CD8-positive, alpha-beta memory T cell (primary cell): Measurements from ENCODE around the gene STX16. TPM values are rescaled to one million over a fixed set of nuclear protein-coding genes. Genes with fewer than 3 reads are reported as not detected.

ENCODE experiments used
- CTCF ChIA-PET: fragments of 350-600 bp; sonication (Branson Sonifier 250); formaldehyde crosslinking; loops from one replicate; lab custom pipeline; 2021; ENCODE audit warnings: antibody characterized with exemption; lab: Charles Lee
- POLR2A ChIA-PET: fragments of 350-600 bp; sonication (Branson Sonifier 250); formaldehyde crosslinking; loops from one replicate; lab custom pipeline; 2021; ENCODE audit warnings: antibody characterized with exemption; lab: Charles Lee
- DNase-seq, 5 donors: peaks; one replicate each; pipeline versions ENCODE4 v3.0.0 to v3.0.0-alpha.2; 2020 to 2022; ENCODE audit warnings: mixed read lengths in 1 of 5
- H3K27ac ChIP-seq: one replicate; pipeline ENCODE4 v1.7.0; 2013; ENCODE audit warnings: low read depth, mild to moderate bottlenecking, low read length, moderate library complexity
- H3K27me3 ChIP-seq: 2 replicates; pipeline ENCODE4 v1.7.0; 2013; ENCODE audit warnings: low read length, mild to moderate bottlenecking; ENCODE audit not compliant: insufficient read depth, poor library complexity, severe bottlenecking
- H3K36me3 ChIP-seq: 2 replicates; pipeline ENCODE4 v1.7.0; 2013; ENCODE audit warnings: mild to moderate bottlenecking, low read length, moderate library complexity; ENCODE audit not compliant: insufficient read depth
- H3K4me1 ChIP-seq: 2 replicates; pipeline ENCODE4 v1.7.0; 2013; ENCODE audit warnings: mild to moderate bottlenecking, low read length, moderate library complexity; ENCODE audit not compliant: insufficient read depth
- H3K4me3 ChIP-seq: 2 replicates; pipeline ENCODE4 v1.7.0; 2013; ENCODE audit warnings: mild to moderate bottlenecking, low read length
- H3K9me3 ChIP-seq: 2 replicates; pipeline ENCODE4 v1.7.0; 2013; ENCODE audit warnings: mild to moderate bottlenecking, low read length
- H3K27ac Mint-ChIP-seq, 8 donors: one replicate each; pipeline ENCODE4 v1.8.0; 2020 to 2021; ENCODE audit warnings: mixed read lengths in 8 of 8, mild to moderate bottlenecking in 6 of 8, inconsistent platforms in 3 of 8, moderate library complexity in 3 of 8
- H3K27me3 Mint-ChIP-seq, 2 donors: one replicate each; pipeline ENCODE4 v1.8.0; 2020 to 2021; ENCODE audit warnings: mixed read lengths in 2 of 2, mild to moderate bottlenecking in 1 of 2, moderate library complexity in 1 of 2
- H3K36me3 Mint-ChIP-seq, 3 donors: one replicate each; pipeline ENCODE4 v1.8.0; 2020 to 2021; ENCODE audit warnings: mixed read lengths in 3 of 3, inconsistent platforms in 1 of 3, mild to moderate bottlenecking in 1 of 3
- H3K4me1 Mint-ChIP-seq, 3 donors: one replicate each; pipeline ENCODE4 v1.8.0; 2020 to 2021; ENCODE audit warnings: mixed read lengths in 3 of 3, inconsistent platforms in 1 of 3, mild to moderate bottlenecking in 1 of 3
- H3K4me3 Mint-ChIP-seq, 7 donors: one replicate each; pipeline ENCODE4 v1.8.0; 2020 to 2021; ENCODE audit warnings: mixed read lengths in 7 of 7, mild to moderate bottlenecking in 6 of 7, moderate library complexity in 4 of 7, inconsistent platforms in 2 of 7
- H3K9me3 Mint-ChIP-seq, 5 donors: one replicate each; pipeline ENCODE4 v1.8.0; 2020 to 2022; ENCODE audit warnings: mixed read lengths in 5 of 5, mild to moderate bottlenecking in 3 of 5, moderate library complexity in 2 of 5, inconsistent platforms in 1 of 5
- polyA plus RNA-seq: library from polyadenylated mRNA; unstranded; fragments of 300-500 nt; fragmentation: Illumina TruSeq; gene quantifications from one replicate; pipeline ENCODE4 v1.2.3, GENCODE V29; 2021
- total RNA-seq, 2 experiments: library from RNA; stranded (reverse); gene quantifications; one replicate each; pipeline ENCODE4 v1.2.3, GENCODE V29; 2021

STX16 gene
- total and polyA plus RNA-seq, 3 experiments from 2014 or later, result 24.9 to 72.8 (median 69.2) TPM

GRCh38 chr20:58609026-58609425 is 42.1 kb upstream of the STX16 start:
- Histone ChIP-seq H3K36me3 (no peaks in the 10 kb centered on the region), H3K27me3 (no peaks in the 10 kb centered on the region), H3K4me1 (no peaks in the 10 kb centered on the region), H3K27ac (no peak overlapping the region), H3K4me3 (no peak overlapping the region), H3K9me3 (no peaks in the 10 kb centered on the region)
- CTCF ChIA-PET, result interaction anchor here (1.3 kb wide), 1 partner anchor 9 kb away, joined by 4 read pairs; no protein-coding TSS in a partner anchor
- H3K27ac Mint-ChIP-seq, result no peak overlapping the region
- POLR2A ChIA-PET, result no interaction called here
- no peaks in the 10 kb centered on the region for H3K9me3 Mint-ChIP-seq
- H3K4me3 Mint-ChIP-seq, result no peak overlapping the region
- H3K4me1 Mint-ChIP-seq, result no peaks in the 10 kb centered on the region
- H3K27me3 Mint-ChIP-seq, result peaks cover 2 to 16% of the 10 kb centered on the region in 2 donors
- DNase-seq, result no peak
- no peaks in the 10 kb centered on the region for H3K36me3 Mint-ChIP-seq

- CTCF ChIA-PET, result no interaction called here
Observed at GRCh38 chr20:58610071-58610800, 40.8 kb upstream of the STX16 start.

GRCh38 chr20:58610811-58611210 is 40.3 kb upstream of the STX16 start:
- Mint-ChIP-seq H3K27ac (no peak overlapping the region), H3K4me1 (no peaks in the 10 kb centered on the region), H3K9me3 (no peaks in the 10 kb centered on the region), H3K4me3 (no peak overlapping the region), H3K27me3 (peaks cover 2 to 20% of the 10 kb centered on the region in 2 donors), H3K36me3 (no peaks in the 10 kb centered on the region)
- Histone ChIP-seq H3K36me3 (no peaks in the 10 kb centered on the region), H3K4me3 (no peak overlapping the region), H3K27me3 (no peaks in the 10 kb centered on the region), H3K27ac (no peak overlapping the region), H3K9me3 (no peaks in the 10 kb centered on the region), H3K4me1 (no peaks in the 10 kb centered on the region)
- CTCF ChIA-PET, result no interaction called here
- POLR2A ChIA-PET, result no interaction called here
- no peak for DNase-seq

More at GRCh38 chr20:58610071-58610800, 40.8 kb upstream of the STX16 start:
- Histone ChIP-seq H3K36me3 (no peaks in the 10 kb centered on the region), H3K4me3 (no peak overlapping the region), H3K27ac (no peak overlapping the region), H3K4me1 (no peaks in the 10 kb centered on the region), H3K9me3 (no peaks in the 10 kb centered on the region), H3K27me3 (no peaks in the 10 kb centered on the region)
- DNase-seq, result no peak
- Mint-ChIP-seq H3K27ac (no peak overlapping the region), H3K27me3 (peaks cover 2 to 20% of the 10 kb centered on the region in 2 donors), H3K36me3 (no peaks in the 10 kb centered on the region), H3K9me3 (no peaks in the 10 kb centered on the region), H3K4me1 (no peaks in the 10 kb centered on the region), H3K4me3 (no peak overlapping the region)
- POLR2A ChIA-PET, result no interaction called here

GRCh38 chr20:58611236-58612030 is 39.6 kb upstream of the STX16 start:
- H3K27ac Mint-ChIP-seq, result no peak overlapping the region
- Histone ChIP-seq H3K36me3 (no peaks in the 10 kb centered on the region), H3K27ac (no peak overlapping the region), H3K4me1 (no peaks in the 10 kb centered on the region), H3K9me3 (no peaks in the 10 kb centered on the region), H3K4me3 (no peak overlapping the region), H3K27me3 (no peaks in the 10 kb centered on the region)
- no peak for DNase-seq
- H3K36me3 Mint-ChIP-seq, result no peaks in the 10 kb centered on the region
- H3K4me1 Mint-ChIP-seq, result no peaks in the 10 kb centered on the region
- no peaks in the 10 kb centered on the region for H3K9me3 Mint-ChIP-seq
- ChIA-PET POLR2A (no interaction called here), CTCF (no interaction called here)
- peaks cover 2 to 20% of the 10 kb centered on the region in 2 donors for H3K27me3 Mint-ChIP-seq
- H3K4me3 Mint-ChIP-seq, result no peak overlapping the region

- Mint-ChIP-seq H3K4me1 (no peaks in the 10 kb centered on the region), H3K27me3 (peaks cover 2 to 17% of the 10 kb centered on the region in 2 donors), H3K27ac (no peak overlapping the region), H3K9me3 (no peaks in the 10 kb centered on the region), H3K4me3 (no peak overlapping the region), H3K36me3 (no peaks in the 10 kb centered on the region)
- Histone ChIP-seq H3K27ac (no peak overlapping the region), H3K9me3 (no peaks in the 10 kb centered on the region), H3K4me1 (no peaks in the 10 kb centered on the region), H3K27me3 (no peaks in the 10 kb centered on the region), H3K4me3 (no peak overlapping the region), H3K36me3 (no peaks in the 10 kb centered on the region)
- POLR2A ChIA-PET, result no interaction called here
- no peak for DNase-seq
- CTCF ChIA-PET, result no interaction called here
Observed at GRCh38 chr20:58612121-58612691, 38.9 kb upstream of the STX16 start.

GRCh38 chr20:58613061-58613854 is 37.8 kb upstream of the STX16 start:
- Mint-ChIP-seq H3K4me3 (no peak overlapping the region), H3K27me3 (peaks cover 4 to 18% of the 10 kb centered on the region in 2 donors), H3K36me3 (no peaks in the 10 kb centered on the region), H3K4me1 (no peaks in the 10 kb centered on the region), H3K27ac (no peak overlapping the region), H3K9me3 (no peaks in the 10 kb centered on the region)
- Histone ChIP-seq H3K9me3 (no peaks in the 10 kb centered on the region), H3K36me3 (no peaks in the 10 kb centered on the region), H3K4me3 (no peak overlapping the region), H3K4me1 (no peaks in the 10 kb centered on the region), H3K27ac (no peak overlapping the region), H3K27me3 (no peaks in the 10 kb centered on the region)
- DNase-seq, result no peak
- POLR2A ChIA-PET, result no interaction called here
- CTCF ChIA-PET, result no interaction called here

GRCh38 chr20:58614366-58614765 is 36.7 kb upstream of the STX16 start:
- DNase-seq, result no peak
- no peaks in the 10 kb centered on the region for H3K27me3 ChIP-seq
- ChIA-PET POLR2A (no interaction called here), CTCF (no interaction called here)
- H3K36me3 ChIP-seq, result no peaks in the 10 kb centered on the region
- H3K9me3 ChIP-seq, result no peaks in the 10 kb centered on the region
- H3K4me3 ChIP-seq, result no peak overlapping the region
- Mint-ChIP-seq H3K4me1 (no peaks in the 10 kb centered on the region), H3K27me3 (peaks cover 10 to 23% of the 10 kb centered on the region in 2 donors), H3K9me3 (no peaks in the 10 kb centered on the region), H3K27ac (no peak overlapping the region), H3K36me3 (no peaks in the 10 kb centered on the region), H3K4me3 (no peak overlapping the region)
- H3K27ac ChIP-seq, result no peak overlapping the region
- no peaks in the 10 kb centered on the region for H3K4me1 ChIP-seq
